B cell (primary cell): ENCODE results near the gene PCSK1. TPM values are rescaled to one million over a fixed set of nuclear protein-coding genes. Genes with fewer than 3 reads are reported as not detected.

ENCODE experiments used
- ATAC-seq: fragments of 200-7000 bp; cut with Tn5 transposase; one replicate; pipeline ENCODE4 v1.10.0; 2021; ENCODE audit warnings: low read depth, mild to moderate bottlenecking, moderate number of reproducible peaks, moderate library complexity
- CTCF ChIA-PET: fragments of 350-600 bp; sonication (Branson Sonifier 250); formaldehyde crosslinking; loops from one replicate; lab custom pipeline; 2021; ENCODE audit warnings: antibody characterized with exemption, inconsistent platforms; lab: Charles Lee
- POLR2A ChIA-PET: fragments of 350-600 bp; sonication (Branson Sonifier 250); formaldehyde crosslinking; loops from one replicate; lab custom pipeline; 2021; ENCODE audit warnings: antibody characterized with exemption; lab: Charles Lee
- DNase-seq: peaks from one replicate; pipeline ENCODE4 v3.0.0; 2013
- H2AFZ ChIP-seq: 2 replicates; pipeline ENCODE4 v1.6.1; 2012; ENCODE audit warnings: mild to moderate bottlenecking, low read depth, low read length; ENCODE audit not compliant: insufficient read depth, poor library complexity, severe bottlenecking
- H3K27ac ChIP-seq, 2 donors: 1 replicate in 1 of 2; 2 replicates in 1 of 2; pipeline ENCODE4 v1.5.1; 2012 to 2013; ENCODE audit warnings: low read length in 2 of 2, mild to moderate bottlenecking in 2 of 2, moderate library complexity in 1 of 2
- H3K27me3 ChIP-seq, 4 experiments: fragments of 200-600 bp in 1 of 4; sonication (generic) in 1 of 4; replicated peaks in 1 of 4; 1 replicate in 2 of 4; 2 replicates in 2 of 4; pipeline versions ENCODE4 v1.6.1 to v1.7.0; 2013 to 2016; ENCODE audit warnings: low read length in 3 of 4, mild to moderate bottlenecking in 2 of 4, mixed read lengths in 1 of 4, moderate library complexity in 1 of 4; ENCODE audit not compliant: insufficient read depth in 4 of 4, control insufficient read depth in 3 of 4; ENCODE audit errors: control extremely low read depth in 1 of 4
- H3K36me3 ChIP-seq, 2 experiments: replicated peaks in 1 of 2; 1 replicate in 1 of 2; 2 replicates in 1 of 2; pipeline versions ENCODE4 v1.6.1 to v1.7.1; 2013; ENCODE audit warnings: low read length in 1 of 2; ENCODE audit not compliant: insufficient read depth in 2 of 2, control insufficient read depth in 1 of 2; ENCODE audit errors: control extremely low read depth in 1 of 2, extremely low read depth in 1 of 2
- H3K4me1 ChIP-seq, 2 donors: fragments of 200-600 bp in 1 of 2; sonication (generic) in 1 of 2; 1 replicate in 1 of 2; 2 replicates in 1 of 2; pipeline versions ENCODE4 v1.5.1 to v1.6.1; 2013 to 2017; ENCODE audit warnings: low read length in 2 of 2; ENCODE audit not compliant: control insufficient read depth in 2 of 2, insufficient read depth in 2 of 2
- H3K4me2 ChIP-seq: replicated peaks from 2 replicates; pipeline ENCODE3; 2012; ENCODE audit warnings: mild to moderate bottlenecking, low read depth, low read length; ENCODE audit not compliant: poor library complexity, severe bottlenecking
- H3K4me3 ChIP-seq, 5 experiments: fragments of 200-600 bp in 1 of 5; sonication (generic) in 1 of 5; 1 replicate in 3 of 5; 2 replicates in 2 of 5; pipeline versions ENCODE4 v1.5.1 to v1.7.0; 2011 to 2016; ENCODE audit warnings: low read length in 4 of 5, mild to moderate bottlenecking in 4 of 5, low read depth in 2 of 5, control low read depth in 1 of 5, moderate library complexity in 1 of 5; ENCODE audit not compliant: insufficient read depth in 1 of 5; ENCODE audit errors: control extremely low read depth in 1 of 5, extremely low read depth in 1 of 5
- H3K79me2 ChIP-seq: fragments of 200-600 bp; sonication (generic); one replicate; pipeline ENCODE4 v1.6.0; 2016; ENCODE audit warnings: low read length; ENCODE audit not compliant: control insufficient read depth, insufficient read depth
- H3K9ac ChIP-seq: fragments of 200-600 bp; sonication (generic); 2 replicates; pipeline ENCODE4 v1.6.1; 2017; ENCODE audit warnings: mild to moderate bottlenecking, low read length, moderate library complexity
- H3K9me3 ChIP-seq, 3 donors: one replicate each; pipeline versions ENCODE4 v1.6.1 to v1.7.1; 2013; ENCODE audit warnings: low read length in 2 of 3; ENCODE audit not compliant: control insufficient read depth in 2 of 3, insufficient read depth in 1 of 3; ENCODE audit errors: control extremely low read depth in 1 of 3
- H4K20me1 ChIP-seq: 2 replicates; pipeline ENCODE4 v1.6.0; 2012; ENCODE audit warnings: mild to moderate bottlenecking, low read length; ENCODE audit not compliant: insufficient read depth, control insufficient read depth, poor library complexity, severe bottlenecking
- H3K27ac Mint-ChIP-seq: one replicate; pipeline ENCODE4 v1.8.0; 2021; ENCODE audit warnings: mixed read lengths
- H3K27me3 Mint-ChIP-seq: one replicate; pipeline ENCODE4 v1.8.0; 2021; ENCODE audit warnings: mixed read lengths
- H3K4me1 Mint-ChIP-seq: one replicate; pipeline ENCODE4 v1.8.0; 2021; ENCODE audit warnings: mixed read lengths
- H3K4me3 Mint-ChIP-seq: one replicate; pipeline ENCODE4 v1.8.0; 2021; ENCODE audit warnings: mixed read lengths
- H3K9me3 Mint-ChIP-seq: one replicate; pipeline ENCODE4 v1.8.0; 2022; ENCODE audit warnings: mixed read lengths; ENCODE audit not compliant: insufficient read depth
- EZH2 ChIP-seq: IDR thresholded peaks from 2 replicates; pipeline ENCODE4 v1.6.1; 2012; ENCODE audit warnings: borderline replicate concordance, low read depth, mild to moderate bottlenecking, moderate library complexity, low read length; ENCODE audit not compliant: insufficient read depth, poor library complexity, severe bottlenecking
- WGBS: methylation state at CpG from one replicate; pipeline ENCODE4 v1.1.5; 2013; ENCODE audit warnings: missing lambda C conversion rate; ENCODE audit not compliant: insufficient coverage; 5-methylcytosine and 5-hydroxymethylcytosine counted together
- intact Hi-C: fragments of 100-400 bp; cut with micrococcal nuclease; formaldehyde crosslinking; loops from one replicate; pipeline ENCODE4 v1.10.0; 2022
- polyA plus RNA-seq: library from polyadenylated mRNA; depleted of rRNA; stranded (reverse); fragments of >200 nt; gene quantifications from 2 replicates; pipeline ENCODE4 v1.2.3, GENCODE V29; 2012
- total RNA-seq, 2 donors: library from RNA; stranded (reverse); fragments of 120-200 nt in 1 of 2; gene quantifications; 1 replicate in 1 of 2; 2 replicates in 1 of 2; pipeline versions ENCODE4 v1.2.3 to v1.2.4, GENCODE V29; 2013 to 2022
- TF ChIP-seq, protein P1 (sequence below): fragments of 200-600 bp; IDR thresholded peaks from one replicate; pipeline ENCODE4 v1.8.0; 2022; ENCODE audit warnings: antibody characterized with exemption, mild to moderate bottlenecking

The PCSK1 gene
- total and polyA plus RNA-seq, 2 donors (not counting 1 experiment from before 2014, with no cell fraction given), result not detected

DNA sequence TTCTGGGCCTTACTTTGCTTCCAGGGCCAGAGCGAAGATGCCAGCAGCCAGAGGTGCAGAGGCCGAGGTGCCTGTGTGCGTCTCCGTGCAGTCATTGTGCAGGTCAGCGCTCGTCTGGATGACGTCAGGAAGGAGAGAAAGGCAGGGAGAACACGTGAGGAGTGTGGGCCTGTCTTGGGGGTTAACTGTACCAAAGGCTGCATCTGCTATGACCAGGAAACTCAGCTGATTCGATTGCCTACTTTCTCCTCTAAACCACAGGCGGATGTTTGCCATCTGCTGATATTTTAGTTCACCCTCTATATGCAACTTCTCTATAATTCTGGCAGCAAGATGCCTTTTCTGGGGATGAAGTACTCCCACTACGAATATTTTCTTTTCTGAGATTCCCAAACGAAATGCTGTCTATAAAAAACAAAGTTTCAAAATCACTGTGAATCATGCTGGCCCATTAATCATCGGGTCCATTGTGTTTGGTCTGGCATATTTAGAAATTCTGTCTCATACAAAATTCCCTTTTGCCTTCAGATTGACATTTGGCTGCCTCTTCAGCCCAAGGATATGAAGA, 24.8 kb downstream of the PCSK1 start:
- intact Hi-C loops, result no loop called here
- Mint-ChIP-seq H3K27me3 (peaks cover 25% of the 10 kb centered on the region), H3K4me1 (no peaks in the 10 kb centered on the region), H3K9me3 (no peaks in the 10 kb centered on the region), H3K27ac (no peak overlapping the region), H3K4me3 (no peak overlapping the region)
- Histone ChIP-seq H3K36me3 (no peaks in the 10 kb centered on the region), H3K4me1 (no peaks in the 10 kb centered on the region), H2AFZ (no peak overlapping the region), H3K9me3 (no peaks in the 10 kb centered on the region), H4K20me1 (no peaks in the 10 kb centered on the region), H3K4me2 (no peak overlapping the region), H3K27me3 (no peaks in the 10 kb centered on the region), H3K4me3 (no peak overlapping the region), H3K27ac (no peak overlapping the region), H3K9ac (no peak overlapping the region), H3K79me2 (no peaks in the 10 kb centered on the region)
- POLR2A ChIA-PET, result no interaction called here
- 82% methylated on average over 10 of the region's 13 CpGs for WGBS
- no peak for DNase-seq
- CTCF ChIA-PET, result no interaction called here
- ATAC-seq, result no peak
- TF ChIP-seq EZH2, result no peak
- TF ChIP-seq, protein P1, sequence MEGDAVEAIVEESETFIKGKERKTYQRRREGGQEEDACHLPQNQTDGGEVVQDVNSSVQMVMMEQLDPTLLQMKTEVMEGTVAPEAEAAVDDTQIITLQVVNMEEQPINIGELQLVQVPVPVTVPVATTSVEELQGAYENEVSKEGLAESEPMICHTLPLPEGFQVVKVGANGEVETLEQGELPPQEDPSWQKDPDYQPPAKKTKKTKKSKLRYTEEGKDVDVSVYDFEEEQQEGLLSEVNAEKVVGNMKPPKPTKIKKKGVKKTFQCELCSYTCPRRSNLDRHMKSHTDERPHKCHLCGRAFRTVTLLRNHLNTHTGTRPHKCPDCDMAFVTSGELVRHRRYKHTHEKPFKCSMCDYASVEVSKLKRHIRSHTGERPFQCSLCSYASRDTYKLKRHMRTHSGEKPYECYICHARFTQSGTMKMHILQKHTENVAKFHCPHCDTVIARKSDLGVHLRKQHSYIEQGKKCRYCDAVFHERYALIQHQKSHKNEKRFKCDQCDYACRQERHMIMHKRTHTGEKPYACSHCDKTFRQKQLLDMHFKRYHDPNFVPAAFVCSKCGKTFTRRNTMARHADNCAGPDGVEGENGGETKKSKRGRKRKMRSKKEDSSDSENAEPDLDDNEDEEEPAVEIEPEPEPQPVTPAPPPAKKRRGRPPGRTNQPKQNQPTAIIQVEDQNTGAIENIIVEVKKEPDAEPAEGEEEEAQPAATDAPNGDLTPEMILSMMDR, result no peak

DNA sequence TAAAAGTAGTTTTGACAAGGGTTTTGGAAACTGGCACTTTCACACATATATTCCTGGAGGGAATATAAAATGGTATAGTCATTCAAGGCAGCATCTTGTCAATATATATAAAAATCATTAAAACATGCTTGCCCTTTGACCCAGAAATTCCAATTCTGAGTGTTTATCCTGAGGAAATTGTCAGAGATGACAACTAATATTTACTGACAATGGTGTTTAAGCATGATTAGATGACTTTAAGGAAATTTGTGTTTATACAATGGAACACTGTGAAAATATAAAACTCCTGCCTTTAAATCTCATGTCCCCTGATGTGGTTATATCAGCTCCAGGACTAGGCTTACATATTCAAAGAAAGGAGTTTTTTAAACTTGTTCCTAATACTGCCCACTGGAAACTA, 25.6 kb downstream of the PCSK1 start:
- Histone ChIP-seq H2AFZ (no peak overlapping the region), H3K4me3 (no peak overlapping the region), H3K27ac (no peak overlapping the region), H3K4me1 (no peaks in the 10 kb centered on the region), H3K9ac (no peak overlapping the region), H3K4me2 (no peak overlapping the region), H3K27me3 (no peaks in the 10 kb centered on the region), H3K79me2 (no peaks in the 10 kb centered on the region), H3K36me3 (no peaks in the 10 kb centered on the region), H3K9me3 (no peaks in the 10 kb centered on the region), H4K20me1 (no peaks in the 10 kb centered on the region)
- CTCF ChIA-PET, result no interaction called here
- no peak for TF ChIP-seq EZH2
- TF ChIP-seq, protein P1, result no peak
- no peak overlapping the region for H3K27ac Mint-ChIP-seq
- POLR2A ChIA-PET, result no interaction called here
- intact Hi-C loops, result no loop called here
- ATAC-seq (no peak), DNase-seq (no peak)
- H3K9me3 Mint-ChIP-seq, result no peaks in the 10 kb centered on the region
- no peaks in the 10 kb centered on the region for H3K4me1 Mint-ChIP-seq
- no peak overlapping the region for H3K4me3 Mint-ChIP-seq
- peaks cover 19% of the 10 kb centered on the region for H3K27me3 Mint-ChIP-seq
